ENCODE results near the gene UBE2A. TPM values are rescaled to one million over a fixed set of nuclear protein-coding genes. Genes with fewer than 3 reads are reported as not detected.

UBE2A gene
- total RNA-seq, 2 donors from 2014 or later, result 59.7 to 64.0 TPM

DNA sequence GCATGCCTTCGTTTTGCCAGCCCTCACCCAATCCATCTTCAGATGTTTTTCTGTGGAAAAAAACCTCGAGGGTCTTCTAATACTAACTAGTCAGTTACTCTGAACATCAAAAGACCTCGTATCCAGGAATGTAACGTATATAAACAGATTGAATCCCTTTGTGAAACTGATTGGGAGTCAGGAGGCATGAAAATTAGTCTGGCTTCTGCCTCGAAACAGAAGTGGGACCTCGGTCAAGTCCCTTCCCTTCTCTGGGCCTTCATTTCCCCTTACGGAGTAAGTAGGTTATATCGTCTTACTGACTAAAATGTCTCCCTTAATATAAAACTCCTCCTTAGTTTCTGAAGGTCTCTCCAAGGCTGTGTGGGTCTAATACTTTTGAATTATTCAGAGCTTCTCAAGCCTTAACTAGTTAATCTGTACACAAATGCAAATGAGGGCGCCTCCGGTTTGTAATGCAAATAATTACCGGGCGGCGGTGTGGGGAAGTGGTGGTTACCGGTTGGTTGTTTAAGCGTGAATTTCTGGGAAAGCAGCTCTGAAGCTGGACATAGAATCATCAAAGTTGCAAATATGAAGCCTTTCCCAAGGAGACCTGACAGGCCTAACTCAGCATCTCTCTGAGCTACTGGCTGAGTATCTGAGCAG lies 43.3 kb downstream of the UBE2A start:
- no peaks in the 10 kb centered on the region for H3K36me3 ChIP-seq (ENCODE audit: control insufficient read depth, insufficient read depth, low read length)
- no peaks in the 10 kb centered on the region for H3K4me1 ChIP-seq (ENCODE audit: control insufficient read depth, insufficient read depth, low read length)
- no peak overlapping the region for H3K9ac ChIP-seq (ENCODE audit: extremely low read depth, low read length, poor library complexity, severe bottlenecking)
- TF ChIP-seq, protein P1, sequence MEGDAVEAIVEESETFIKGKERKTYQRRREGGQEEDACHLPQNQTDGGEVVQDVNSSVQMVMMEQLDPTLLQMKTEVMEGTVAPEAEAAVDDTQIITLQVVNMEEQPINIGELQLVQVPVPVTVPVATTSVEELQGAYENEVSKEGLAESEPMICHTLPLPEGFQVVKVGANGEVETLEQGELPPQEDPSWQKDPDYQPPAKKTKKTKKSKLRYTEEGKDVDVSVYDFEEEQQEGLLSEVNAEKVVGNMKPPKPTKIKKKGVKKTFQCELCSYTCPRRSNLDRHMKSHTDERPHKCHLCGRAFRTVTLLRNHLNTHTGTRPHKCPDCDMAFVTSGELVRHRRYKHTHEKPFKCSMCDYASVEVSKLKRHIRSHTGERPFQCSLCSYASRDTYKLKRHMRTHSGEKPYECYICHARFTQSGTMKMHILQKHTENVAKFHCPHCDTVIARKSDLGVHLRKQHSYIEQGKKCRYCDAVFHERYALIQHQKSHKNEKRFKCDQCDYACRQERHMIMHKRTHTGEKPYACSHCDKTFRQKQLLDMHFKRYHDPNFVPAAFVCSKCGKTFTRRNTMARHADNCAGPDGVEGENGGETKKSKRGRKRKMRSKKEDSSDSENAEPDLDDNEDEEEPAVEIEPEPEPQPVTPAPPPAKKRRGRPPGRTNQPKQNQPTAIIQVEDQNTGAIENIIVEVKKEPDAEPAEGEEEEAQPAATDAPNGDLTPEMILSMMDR (conservative IDR thresholded peaks at IDR 0.05), result peak; percentile 16
- H3K27me3 ChIP-seq (ENCODE audit: control insufficient read depth, insufficient read depth, low read length, poor library complexity, severe bottlenecking), result no peaks in the 10 kb centered on the region
- Mint-ChIP-seq H3K4me1 (no peaks in the 10 kb centered on the region), H3K27me3 (ENCODE audit: insufficient read depth) (peaks cover 2% of the 10 kb centered on the region), H3K36me3 (ENCODE audit: low read depth) (no peaks in the 10 kb centered on the region), H3K9me3 (peaks cover 55% of the 10 kb centered on the region), H3K4me3 (no peak overlapping the region), H3K27ac (no peak overlapping the region)
- H3K4me3 ChIP-seq (ENCODE audit: low read length), result no peak overlapping the region
- H3K9me3 ChIP-seq (ENCODE audit: control insufficient read depth, low read length), result no peaks in the 10 kb centered on the region
- H3K27ac ChIP-seq (ENCODE audit: low read depth, low read length), result no peak overlapping the region
- 67 to 72% methylated on average over 3 to 15 of the region's 15 CpGs for whole genome bisulfite sequencing, 2 experiments (ENCODE audit: insufficient coverage in 1 of 2, insufficient read length in 1 of 2)
- no peak for DNase-seq

DNA sequence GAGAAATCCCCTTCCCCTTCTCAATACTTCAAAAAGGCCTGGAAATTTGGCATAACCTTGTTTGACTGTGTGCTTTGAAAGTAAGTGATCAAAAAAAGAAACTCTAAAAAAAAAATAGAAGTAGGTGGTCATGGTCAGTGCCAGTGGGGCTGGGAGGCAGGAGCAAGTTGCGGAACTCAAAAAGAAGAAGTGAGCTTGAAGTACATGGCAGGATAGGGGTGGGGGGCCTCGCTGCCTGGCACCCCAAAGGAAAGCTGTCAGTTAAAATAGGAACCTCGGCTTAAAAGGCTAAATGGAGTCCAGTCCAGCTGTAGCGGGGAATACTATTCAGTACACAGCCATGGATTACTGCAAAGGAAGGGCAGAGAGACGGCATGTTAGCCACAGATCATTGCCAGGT lies 44.1 kb downstream of the UBE2A start:
- Histone ChIP-seq H3K9me3 (ENCODE audit: control insufficient read depth, low read length) (no peaks in the 10 kb centered on the region), H3K4me3 (ENCODE audit: low read length) (no peak overlapping the region), H3K27me3 (ENCODE audit: control insufficient read depth, insufficient read depth, low read length, poor library complexity, severe bottlenecking) (no peaks in the 10 kb centered on the region), H3K36me3 (ENCODE audit: control insufficient read depth, insufficient read depth, low read length) (no peaks in the 10 kb centered on the region), H3K4me1 (ENCODE audit: control insufficient read depth, insufficient read depth, low read length) (no peaks in the 10 kb centered on the region), H3K9ac (ENCODE audit: extremely low read depth, low read length, poor library complexity, severe bottlenecking) (no peak overlapping the region), H3K27ac (ENCODE audit: low read depth, low read length) (no peak overlapping the region)
- Mint-ChIP-seq H3K4me3 (no peak overlapping the region), H3K27ac (no peak overlapping the region), H3K36me3 (ENCODE audit: low read depth) (no peaks in the 10 kb centered on the region), H3K27me3 (ENCODE audit: insufficient read depth) (peaks cover 2% of the 10 kb centered on the region), H3K4me1 (no peaks in the 10 kb centered on the region), H3K9me3 (peaks cover 47% of the 10 kb centered on the region)
- WGBS, 2 experiments (ENCODE audit: insufficient coverage in 1 of 2, insufficient read length in 1 of 2), result 94 to 100% methylated on average over 3 to 5 of the region's 5 CpGs
- no peak for DNase-seq
- TF ChIP-seq, protein P1 (conservative IDR thresholded peaks at IDR 0.05), result no peak

DNA sequence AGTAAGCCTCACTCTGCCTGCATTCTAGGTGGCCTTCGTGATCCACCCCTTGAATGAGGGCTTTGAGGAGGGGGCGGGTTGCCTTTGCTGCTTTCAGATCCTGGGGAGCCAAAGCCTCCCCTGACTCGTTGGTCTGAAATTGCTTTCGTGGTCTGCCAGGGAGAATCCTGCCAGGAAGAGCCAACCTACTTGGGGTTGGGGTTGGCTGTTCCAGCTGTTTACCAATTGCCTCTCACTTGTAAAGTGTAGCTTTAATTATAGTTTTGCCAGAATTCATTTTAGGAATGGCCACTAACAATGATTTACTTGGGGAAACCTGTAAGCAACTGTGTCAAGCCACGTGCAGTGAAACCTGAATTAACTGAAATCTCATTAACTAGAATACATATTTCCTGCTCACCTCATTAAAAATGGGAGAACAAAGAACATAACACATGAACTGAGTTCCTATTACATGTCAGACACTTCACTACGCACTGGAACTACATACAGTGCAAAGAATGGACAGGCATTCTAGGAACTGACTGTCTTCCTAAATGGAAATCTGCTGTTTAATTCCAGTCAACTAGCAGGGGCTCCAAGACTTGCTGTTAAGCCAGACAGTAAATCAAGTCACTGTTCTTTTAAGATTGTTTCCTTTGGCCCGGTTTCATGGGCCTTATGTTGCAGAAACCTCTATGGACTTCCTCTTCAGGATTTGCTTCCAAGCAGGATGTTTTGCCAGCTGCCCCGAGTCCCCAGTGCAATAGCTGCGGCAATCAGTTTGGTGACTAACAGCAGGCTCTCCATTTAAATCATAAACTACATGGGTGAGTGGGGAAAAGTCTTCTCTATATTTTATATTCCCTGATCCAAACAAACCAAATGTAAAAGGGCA lies 48.2 kb downstream of the UBE2A start:
- 85 to 100% methylated on average over 1 to 8 of the region's 9 CpGs for WGBS, 2 experiments (ENCODE audit: insufficient coverage in 1 of 2, insufficient read length in 1 of 2)
- Mint-ChIP-seq H3K27ac (no peak overlapping the region), H3K4me1 (no peaks in the 10 kb centered on the region), H3K4me3 (no peak overlapping the region), H3K36me3 (ENCODE audit: low read depth) (no peaks in the 10 kb centered on the region), H3K9me3 (peaks cover 60% of the 10 kb centered on the region), H3K27me3 (ENCODE audit: insufficient read depth) (no peaks in the 10 kb centered on the region)
- DNase-seq, result no peak
- Histone ChIP-seq H3K9ac (ENCODE audit: extremely low read depth, low read length, poor library complexity, severe bottlenecking) (no peak overlapping the region), H3K27ac (ENCODE audit: low read depth, low read length) (no peak overlapping the region), H3K4me1 (ENCODE audit: control insufficient read depth, insufficient read depth, low read length) (no peaks in the 10 kb centered on the region), H3K9me3 (ENCODE audit: control insufficient read depth, low read length) (no peaks in the 10 kb centered on the region), H3K36me3 (ENCODE audit: control insufficient read depth, insufficient read depth, low read length) (no peaks in the 10 kb centered on the region), H3K27me3 (ENCODE audit: control insufficient read depth, insufficient read depth, low read length, poor library complexity, severe bottlenecking) (no peaks in the 10 kb centered on the region), H3K4me3 (ENCODE audit: low read length) (no peak overlapping the region)
- TF ChIP-seq, protein P1 (conservative IDR thresholded peaks at IDR 0.05), result no peak
